H1 (cell line): ENCODE measurements around the gene MCM8. TPM values are rescaled to one million over a fixed set of nuclear protein-coding genes. Genes with fewer than 3 reads are reported as not detected.

Experiments used
- CTCF ChIA-PET: fragments of 300-600 bp; sonication (Branson Sonifier 250); formaldehyde crosslinking; loops from one replicate; lab custom pipeline; 2021; ENCODE audit not compliant: partially characterized antibody; lab: Charles Lee
- POLR2A ChIA-PET: fragments of 300-600 bp; sonication (Branson Sonifier 250); formaldehyde crosslinking; loops from one replicate; lab custom pipeline; 2021; ENCODE audit warnings: inconsistent platforms; ENCODE audit not compliant: partially characterized antibody; lab: Charles Lee
- DNase-seq, 2 experiments: peaks; one replicate each; pipeline versions ENCODE4 v3.0.0 to v3.0.0-alpha.2; 2010 to 2022; ENCODE audit warnings: low spot score in 2 of 2, low read depth in 1 of 2, mixed read lengths in 1 of 2
- FAIRE-seq: peaks from 2 replicates; lab custom pipeline; 2011; peaks lifted over from hg19 to GRCh38; lab: Jason Lieb, UNC
- H2AFZ ChIP-seq: 2 replicates; pipeline ENCODE4 v1.8.1; 2012; ENCODE audit warnings: low read length, inconsistent platforms
- H2AK5ac ChIP-seq: 2 replicates; pipeline ENCODE4 v1.6.1; 2013; ENCODE audit warnings: low read depth, low read length
- H2BK120ac ChIP-seq: replicated peaks from 2 replicates; pipeline ENCODE3; 2013; ENCODE audit warnings: low read depth, low read length, inconsistent platforms
- H2BK12ac ChIP-seq: 2 replicates; pipeline ENCODE4 v1.6.1; 2013; ENCODE audit warnings: low read depth, low read length
- H2BK15ac ChIP-seq: 2 replicates; pipeline ENCODE4 v1.6.1; 2013; ENCODE audit warnings: low read length
- H2BK20ac ChIP-seq: 2 replicates; pipeline ENCODE4 v1.6.1; 2013; ENCODE audit warnings: low read length
- H2BK5ac ChIP-seq: 2 replicates; pipeline ENCODE4 v1.6.1; 2013; ENCODE audit warnings: low read depth, low read length
- H3K14ac ChIP-seq: 2 replicates; pipeline ENCODE4 v1.6.1; 2013; ENCODE audit warnings: inconsistent platforms; ENCODE audit not compliant: insufficient read length
- H3K18ac ChIP-seq: 2 replicates; pipeline ENCODE4 v1.6.1; 2013; ENCODE audit warnings: low read length; ENCODE audit errors: extremely low read depth
- H3K23ac ChIP-seq: 2 replicates; pipeline ENCODE4 v1.6.1; 2013; ENCODE audit warnings: inconsistent platforms; ENCODE audit not compliant: insufficient read length
- H3K23me2 ChIP-seq: 2 replicates; pipeline ENCODE4 v1.6.1; 2013; ENCODE audit warnings: low read depth, low read length
- H3K27ac ChIP-seq: 2 replicates; pipeline ENCODE4 v1.6.1; 2011; ENCODE audit warnings: low read depth, low read length, inconsistent platforms
- H3K27me3 ChIP-seq, 4 experiments: replicated peaks in 1 of 4; 1 replicate in 1 of 4; 2 replicates in 3 of 4; pipeline versions ENCODE4 v1.6.1 to v1.8.1; 2011 to 2013; ENCODE audit warnings: low read length in 3 of 4, mild to moderate bottlenecking in 3 of 4, inconsistent platforms in 2 of 4, mixed read lengths in 2 of 4, moderate library complexity in 1 of 4; ENCODE audit not compliant: control insufficient read depth in 3 of 4, insufficient read depth in 3 of 4; ENCODE audit errors: extremely low read depth in 1 of 4
- H3K36me3 ChIP-seq, 4 experiments: 2 replicates each; pipeline versions ENCODE4 v1.6.1 to v1.8.1; 2011 to 2013; ENCODE audit warnings: mild to moderate bottlenecking in 4 of 4, low read length in 3 of 4, moderate library complexity in 2 of 4, control low read depth in 1 of 4, inconsistent platforms in 1 of 4; ENCODE audit not compliant: insufficient read depth in 4 of 4, control insufficient read depth in 2 of 4
- H3K4ac ChIP-seq: replicated peaks from 2 replicates; pipeline ENCODE3; 2013; ENCODE audit warnings: low read length, low read depth, mixed read lengths, inconsistent platforms; ENCODE audit not compliant: insufficient read length
- H3K4me1 ChIP-seq, 4 experiments: replicated peaks in 1 of 4; 1 replicate in 1 of 4; 2 replicates in 3 of 4; pipeline versions ENCODE4 v1.6.1 to v1.8.1; 2011 to 2013; ENCODE audit warnings: low read length in 3 of 4, inconsistent platforms in 2 of 4, mixed read lengths in 1 of 4; ENCODE audit not compliant: insufficient read depth in 4 of 4, control insufficient read depth in 3 of 4
- H3K4me2 ChIP-seq, 2 experiments: 2 replicates each; pipeline versions ENCODE4 v1.6.1 to v1.8.1; 2011 to 2013; ENCODE audit warnings: low read depth in 2 of 2, low read length in 2 of 2, control low read depth in 1 of 2, inconsistent platforms in 1 of 2, mild to moderate bottlenecking in 1 of 2; ENCODE audit not compliant: insufficient read depth in 1 of 2
- H3K4me3 ChIP-seq, 4 experiments: fragments of 200-600, 300-600 bp in 1 of 4; sonication (generic), shearing (Covaris generic), sonication (Bioruptor Twin) in 1 of 4; 2 replicates each; pipeline versions ENCODE4 v1.5.1 to v1.8.1; 2011 to 2016; ENCODE audit warnings: low read length in 4 of 4, low read depth in 3 of 4, control low read depth in 2 of 4, inconsistent platforms in 2 of 4, mild to moderate bottlenecking in 2 of 4, mixed read lengths in 1 of 4, moderate library complexity in 1 of 4; ENCODE audit not compliant: insufficient read depth in 2 of 4; ENCODE audit errors: extremely low read depth in 1 of 4
- H3K56ac ChIP-seq: replicated peaks from 2 replicates; pipeline ENCODE3; 2013; ENCODE audit warnings: low read depth, mild to moderate bottlenecking, mixed read lengths, low read length, inconsistent platforms; ENCODE audit not compliant: insufficient read length
- H3K79me1 ChIP-seq: 2 replicates; pipeline ENCODE4 v1.6.1; 2013; ENCODE audit warnings: low read depth, low read length, control low read depth
- H3K79me2 ChIP-seq, 2 experiments: 2 replicates each; pipeline versions ENCODE4 v1.6.1 to v1.8.1; 2012 to 2013; ENCODE audit warnings: low read length in 2 of 2, mild to moderate bottlenecking in 2 of 2, inconsistent platforms in 1 of 2; ENCODE audit not compliant: insufficient read depth in 2 of 2, control insufficient read depth in 1 of 2
- H3K9ac ChIP-seq, 4 experiments: replicated peaks in 1 of 4; 1 replicate in 1 of 4; 2 replicates in 3 of 4; pipeline versions ENCODE4 v1.6.1 to v1.8.1; 2011 to 2013; ENCODE audit warnings: low read depth in 3 of 4, low read length in 3 of 4, control low read depth in 2 of 4, mild to moderate bottlenecking in 2 of 4, moderate library complexity in 2 of 4, inconsistent platforms in 1 of 4; ENCODE audit errors: extremely low read depth in 1 of 4
- H3K9me3 ChIP-seq, 2 experiments: 2 replicates each; pipeline versions ENCODE4 v1.6.1 to v1.8.1; 2012 to 2013; ENCODE audit warnings: mild to moderate bottlenecking in 2 of 2, moderate library complexity in 2 of 2, control low read depth in 1 of 2, inconsistent platforms in 1 of 2, low read depth in 1 of 2, low read length in 1 of 2, mixed read lengths in 1 of 2; ENCODE audit not compliant: insufficient read depth in 2 of 2
- H4K20me1 ChIP-seq, 2 experiments: replicated peaks in 1 of 2; 2 replicates each; pipeline versions ENCODE3 to v1.8.1; 2011 to 2013; ENCODE audit warnings: inconsistent platforms in 2 of 2, low read length in 2 of 2, mild to moderate bottlenecking in 1 of 2; ENCODE audit not compliant: insufficient read depth in 2 of 2, control insufficient read depth in 1 of 2
- H4K5ac ChIP-seq: 2 replicates; pipeline ENCODE4 v1.6.1; 2013; ENCODE audit warnings: low read length, low read depth, mixed read lengths, inconsistent platforms; ENCODE audit not compliant: insufficient read length
- H4K8ac ChIP-seq: 2 replicates; pipeline ENCODE4 v1.8.0; 2013; ENCODE audit warnings: mild to moderate bottlenecking, moderate library complexity, low read length, inconsistent platforms; ENCODE audit not compliant: insufficient read depth; ENCODE audit errors: extremely low read depth
- H4K91ac ChIP-seq: replicated peaks from 2 replicates; pipeline ENCODE3; 2013; ENCODE audit warnings: low read length, mixed read lengths, inconsistent platforms; ENCODE audit not compliant: insufficient read length
- CHD1 ChIP-seq: IDR thresholded peaks from 2 replicates; pipeline ENCODE4 v1.6.1; 2012; ENCODE audit warnings: low read depth, low read length, improper control_type of control experiment
- CREB1 ChIP-seq: IDR thresholded peaks from 2 replicates; pipeline ENCODE4 v1.6.1; 2012; ENCODE audit warnings: inconsistent platforms
- KDM1A ChIP-seq: fragments of 200-600, 300-600 bp; sonication (generic); IDR thresholded peaks from 2 replicates; pipeline ENCODE4 v1.7.1; 2016; ENCODE audit warnings: mild to moderate bottlenecking, low read length, borderline replicate concordance
- MAFK ChIP-seq: IDR thresholded peaks from 2 replicates; pipeline ENCODE4 v1.6.1; 2012; ENCODE audit warnings: low read depth, mild to moderate bottlenecking, improper control_type of control experiment, low read length
- NANOG ChIP-seq: IDR thresholded peaks from 2 replicates; pipeline ENCODE4 v1.6.1; 2011; ENCODE audit warnings: low read length, low read depth, mild to moderate bottlenecking, inconsistent platforms; ENCODE audit not compliant: insufficient read depth, poor library complexity, severe bottlenecking
- RAD21 ChIP-seq, 2 experiments: IDR thresholded peaks in 1 of 2; conservative IDR thresholded peaks in 1 of 2; 2 replicates each; pipeline ENCODE4 v1.6.1; 2011; ENCODE audit warnings: low read depth in 2 of 2, low read length in 2 of 2, improper control_type of control experiment in 1 of 2, inconsistent platforms in 1 of 2, mild to moderate bottlenecking in 1 of 2, moderate library complexity in 1 of 2
- RNF2 ChIP-seq: fragments of 200-900, 300-1000 bp; sonication (generic); IDR thresholded peaks from 2 replicates; pipeline ENCODE4 v1.7.1; 2016; ENCODE audit warnings: borderline replicate concordance, low read depth, mild to moderate bottlenecking, antibody characterized with exemption, low read length; ENCODE audit not compliant: poor library complexity, severe bottlenecking; ENCODE audit errors: missing control alignments
- WGBS, 2 experiments: shearing (Covaris generic) in 1 of 2; methylation state at CpG; one replicate each; pipeline versions ENCODE4 v1.1.6 to v1.1.7; 2013 to 2015; ENCODE audit warnings: low lambda C conversion rate in 2 of 2, mixed read lengths in 2 of 2, inconsistent platforms in 1 of 2, low coverage in 1 of 2, missing lambda C conversion rate in 1 of 2; ENCODE audit not compliant: insufficient replicate concordance in 2 of 2, insufficient coverage in 1 of 2, insufficient read length in 1 of 2; ENCODE audit errors: extremely low coverage in 1 of 2, missing lambda C conversion rate in 1 of 2; 5-methylcytosine and 5-hydroxymethylcytosine counted together
- polyA plus RNA-seq, 7 experiments: library from polyadenylated mRNA; depleted of rRNA in 3 of 7; stranded (reverse) in 5 of 7; unstranded in 2 of 7; fragments of >200 nt in 5 of 7; fragments of 200-250 nt in 2 of 7; gene quantifications; 1 replicate in 5 of 7; 2 replicates in 1 of 7; 4 replicates in 1 of 7; pipeline versions ENCODE4 v1.2.1 to v1.2.3, GENCODE V29; 2011 to 2013; ENCODE audit warnings: missing spikeins in 2 of 7, mixed read lengths in 2 of 7
- total RNA-seq: library from RNA; stranded (reverse); fragmentation: NEBNext Ultra II Directional; extraction: Animal tissue kit (Norgen Biotek cat#: 25700); gene quantifications from 2 replicates; pipeline ENCODE4 v1.2.1, GENCODE V29; 2021
- TF ChIP-seq, protein P1 (sequence below): IDR thresholded peaks from 2 replicates; pipeline ENCODE4 v1.6.1; 2011; ENCODE audit warnings: low read length, improper control_type of control experiment

The MCM8 gene
- total and polyA plus RNA-seq, 2 of the 8 experiments (the other 6 are each of a cell fraction or from before 2014, with no cell fraction given), result 7.1 to 31.9 TPM

GRCh38 chr20:5914859-5915258 is 35.6 kb upstream of the MCM8 start:
- H3K79me2 ChIP-seq, result no peaks in the 10 kb centered on the region
- H3K4ac ChIP-seq, result no peak overlapping the region
- H3K36me3 ChIP-seq, result no peaks in the 10 kb centered on the region
- peaks cover 0 to 9% (median 0%) of the 10 kb centered on the region in 4 experiments; a peak in 1 of 7 replicates for H3K4me1 ChIP-seq
- TF ChIP-seq RNF2 (no peak), NANOG (no peak), MAFK (no peak), KDM1A (no peak), RAD21 (IDR thresholded peaks at IDR 0.05 in 1 of 2, conservative IDR thresholded peaks at IDR 0.05 in 1 of 2; ENCODE audit: low read depth in 2 of 2, low read length in 2 of 2) (no peak), CREB1 (no peak), CHD1 (no peak)
- TF ChIP-seq, protein P1, sequence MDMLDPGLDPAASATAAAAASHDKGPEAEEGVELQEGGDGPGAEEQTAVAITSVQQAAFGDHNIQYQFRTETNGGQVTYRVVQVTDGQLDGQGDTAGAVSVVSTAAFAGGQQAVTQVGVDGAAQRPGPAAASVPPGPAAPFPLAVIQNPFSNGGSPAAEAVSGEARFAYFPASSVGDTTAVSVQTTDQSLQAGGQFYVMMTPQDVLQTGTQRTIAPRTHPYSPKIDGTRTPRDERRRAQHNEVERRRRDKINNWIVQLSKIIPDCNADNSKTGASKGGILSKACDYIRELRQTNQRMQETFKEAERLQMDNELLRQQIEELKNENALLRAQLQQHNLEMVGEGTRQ, result no peak
- H3K4me2 ChIP-seq, result no peak overlapping the region
- no peak overlapping the region for H2BK15ac ChIP-seq
- no peaks in the 10 kb centered on the region for H4K20me1 ChIP-seq
- DNase-seq (no peak), FAIRE-seq (no peak)
- no peak overlapping the region for H4K8ac ChIP-seq
- H4K91ac ChIP-seq, result no peak overlapping the region
- no peak overlapping the region for H3K14ac ChIP-seq
- H3K9ac ChIP-seq, result no peak overlapping the region
- no peak overlapping the region for H2BK20ac ChIP-seq
- H3K4me3 ChIP-seq, result no peak overlapping the region
- no peak overlapping the region for H3K56ac ChIP-seq
- no peaks in the 10 kb centered on the region for H3K27me3 ChIP-seq
- WGBS, 2 experiments, result 69% methylated on average over 1 of the region's 1 CpG; no CpG with 5 or more reads in 1 of the 2 experiments
- no peak overlapping the region for H2BK5ac ChIP-seq
- H2AFZ ChIP-seq, result no peak overlapping the region
- H3K23me2 ChIP-seq, result peaks cover 5% of the 10 kb centered on the region; the same call in 1 of the 2 replicates
- ChIA-PET POLR2A (interaction anchor here (0.6 kb wide), 2 partner anchors 72 to 222 kb away, joined by 3 to 4 read pairs; no protein-coding TSS in a partner anchor), CTCF (interaction anchor here (0.6 to 1.2 kb wide), 2 partner anchors 27 to 126 kb away, joined by 3 read pairs; no protein-coding TSS in a partner anchor)
- H3K23ac ChIP-seq, result no peak overlapping the region
- no peaks in the 10 kb centered on the region for H3K79me1 ChIP-seq
- no peak overlapping the region for H2AK5ac ChIP-seq
- H2BK120ac ChIP-seq, result no peak overlapping the region
- H4K5ac ChIP-seq, result no peak overlapping the region
- H3K9me3 ChIP-seq, result no peaks in the 10 kb centered on the region
- H2BK12ac ChIP-seq, result no peak overlapping the region
- H3K18ac ChIP-seq, result no peak overlapping the region
- no peak overlapping the region for H3K27ac ChIP-seq
